GM15510 (cell line): ENCODE measurements around the gene CRIM1.

ENCODE experiments used
- POLR2A ChIP-seq: IDR thresholded peaks from 3 replicates; pipeline ENCODE4 v1.6.1; 2011; ENCODE audit warnings: borderline replicate concordance; ENCODE audit not compliant: insufficient read length; ENCODE audit errors: extremely low read depth

The CRIM1 gene

DNA sequence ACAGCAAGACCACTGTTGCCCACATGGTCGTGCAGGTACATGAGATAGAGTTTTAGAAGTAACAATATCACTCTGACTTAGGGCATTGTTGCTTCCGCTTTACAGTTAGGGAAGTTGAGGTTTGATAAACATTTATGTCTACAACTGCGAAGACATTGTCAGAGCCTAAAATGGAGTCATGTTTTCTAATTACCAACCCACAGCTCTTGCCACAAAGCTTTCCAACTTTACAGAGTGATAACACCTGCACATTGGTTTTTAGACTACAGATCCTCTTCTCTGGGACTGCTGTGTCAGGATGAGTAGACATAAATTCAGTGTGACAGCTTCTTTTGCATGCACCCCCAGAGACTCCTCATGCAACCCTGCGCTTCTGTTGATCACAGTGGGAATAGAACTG is 123.4 kb downstream of the CRIM1 start:
- TF ChIP-seq POLR2A: no peak

DNA sequence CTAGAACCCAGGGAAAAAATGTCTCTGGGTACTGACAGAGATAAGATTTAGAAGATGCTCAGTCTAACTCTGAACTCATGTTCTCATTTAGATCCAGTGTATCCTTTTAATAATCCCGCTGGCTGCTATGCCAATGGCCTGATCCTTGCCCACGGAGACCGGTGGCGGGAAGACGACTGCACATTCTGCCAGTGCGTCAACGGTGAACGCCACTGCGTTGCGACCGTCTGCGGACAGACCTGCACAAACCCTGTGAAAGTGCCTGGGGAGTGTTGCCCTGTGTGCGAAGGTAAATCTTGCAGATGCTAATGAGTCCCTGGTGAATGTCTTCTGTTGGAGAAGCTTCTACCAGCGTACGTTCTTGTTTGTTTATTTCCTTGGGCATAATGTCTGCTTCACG is 123.8 kb downstream of the CRIM1 start:
- TF ChIP-seq POLR2A: no peak

DNA sequence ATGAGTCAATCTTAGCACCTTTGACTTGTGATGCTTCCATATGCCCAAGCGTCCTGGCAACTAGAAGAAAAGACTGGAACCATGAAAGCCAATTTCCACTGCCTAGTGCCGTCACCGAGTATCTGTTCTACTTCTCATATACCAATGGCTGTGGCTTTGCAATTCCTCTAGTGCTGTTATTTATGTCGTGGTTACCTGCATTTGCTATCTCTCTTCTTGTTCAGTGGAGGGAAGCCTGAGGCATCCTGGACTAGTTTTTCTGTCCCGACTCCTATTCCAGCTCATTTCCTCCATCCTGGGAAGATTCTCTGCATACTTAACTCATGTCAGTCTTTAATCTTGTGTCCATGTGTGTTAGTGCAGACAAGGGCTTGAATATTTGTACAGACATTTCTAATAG is 124.5 kb downstream of the CRIM1 start:
- no peak for TF ChIP-seq POLR2A

- no peak for TF ChIP-seq POLR2A
Observed at GRCh38 chr2:36480636-36481035, 125.1 kb downstream of the CRIM1 start.

DNA sequence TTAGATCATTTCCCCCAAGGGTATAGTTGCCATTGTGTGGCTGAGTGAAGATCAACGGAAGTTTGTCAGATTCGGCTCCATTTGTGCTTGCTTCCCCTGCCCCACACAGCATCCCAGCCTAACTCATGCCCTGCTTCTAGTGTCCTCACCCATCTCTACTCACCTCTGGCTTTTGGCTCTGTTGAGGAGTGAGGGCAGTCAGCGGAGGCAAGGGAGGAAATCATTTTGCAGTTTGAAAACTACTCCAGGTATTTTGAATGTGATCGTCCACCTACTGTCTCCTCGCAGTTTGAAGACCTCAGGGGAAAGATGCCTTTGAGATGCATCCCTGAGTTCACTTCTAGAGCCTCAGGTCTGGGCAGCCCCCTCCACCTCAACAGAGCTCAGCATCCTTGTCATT is 126.1 kb downstream of the CRIM1 start:
- TF ChIP-seq POLR2A: no peak

DNA sequence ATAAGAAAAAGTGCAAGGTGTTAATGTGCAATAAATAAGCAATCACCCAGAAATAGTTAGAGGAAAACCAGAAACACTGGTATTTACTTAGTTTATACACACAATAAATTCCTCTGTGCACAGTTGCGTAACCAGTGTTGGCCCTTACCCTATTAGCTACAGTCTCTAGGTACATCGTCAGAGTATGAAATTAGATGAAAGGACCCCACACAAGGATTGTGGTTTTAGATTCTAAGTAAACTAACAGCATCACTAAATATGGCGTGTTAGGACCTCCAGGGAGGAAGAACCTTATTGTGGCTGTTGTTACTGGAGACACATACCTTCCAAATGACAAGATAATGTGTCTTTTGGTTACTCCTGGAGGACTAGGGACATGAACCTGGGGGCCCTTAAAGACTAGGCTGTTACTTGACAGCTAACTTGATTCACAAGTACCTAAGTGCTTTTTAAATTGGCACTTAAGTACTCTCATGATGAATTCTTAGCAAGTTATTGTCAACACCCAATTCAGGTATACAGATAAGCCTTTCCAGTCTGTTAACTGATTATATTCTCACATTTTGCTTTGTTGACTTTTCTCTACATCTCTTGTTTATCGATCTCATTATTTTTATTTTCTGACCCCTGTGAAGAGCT is 127.1 kb downstream of the CRIM1 start:
- TF ChIP-seq POLR2A: no peak

DNA sequence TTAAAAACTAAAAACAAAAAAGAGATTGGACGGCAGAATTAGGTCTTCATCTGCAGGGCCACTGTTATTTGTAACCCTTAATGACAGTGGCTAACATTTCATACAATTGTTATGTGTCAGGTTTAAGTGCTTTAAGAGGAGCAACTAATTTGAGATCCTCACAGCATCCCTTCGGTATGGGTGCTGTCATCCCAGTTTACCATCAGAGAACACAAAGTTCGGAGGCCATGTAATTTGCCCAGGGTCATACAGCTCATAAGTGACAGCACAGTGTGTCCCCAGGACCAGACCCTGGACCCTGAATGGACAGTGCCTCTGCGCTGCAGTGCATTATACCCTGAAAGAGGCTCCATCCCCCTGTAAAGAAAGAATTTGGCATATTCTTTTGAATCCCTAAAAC is 127.7 kb downstream of the CRIM1 start:
- TF ChIP-seq POLR2A: no peak

GRCh38 chr2:36484454-36484853 is 128.9 kb downstream of the CRIM1 start:
- TF ChIP-seq POLR2A: no peak

- no peak for TF ChIP-seq POLR2A
Observed at GRCh38 chr2:36485521-36485920, 129.9 kb downstream of the CRIM1 start.

DNA sequence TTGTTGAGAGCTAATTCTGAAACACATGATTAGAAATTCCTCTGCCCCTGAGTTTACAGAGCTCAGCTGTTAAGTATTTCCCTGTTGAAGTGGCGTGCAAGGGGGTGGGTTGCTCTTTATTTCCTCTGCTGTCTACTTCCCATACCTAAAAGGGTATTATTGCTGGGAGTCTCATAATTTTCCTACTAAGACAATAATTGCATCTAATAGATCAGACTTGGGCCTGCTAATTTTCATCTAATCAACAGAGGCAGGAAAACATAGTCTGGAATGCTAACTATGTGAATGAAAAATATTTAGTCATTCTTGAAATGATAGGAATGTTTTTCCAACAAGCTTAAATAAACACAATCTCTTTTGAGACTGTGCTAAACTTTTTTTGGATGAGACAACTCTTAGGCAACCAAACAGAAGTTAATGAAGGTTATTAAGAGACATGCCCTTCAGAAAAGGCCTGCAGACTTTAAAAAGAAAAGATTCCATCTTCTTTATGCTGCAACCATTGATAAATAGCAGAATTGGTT is 131.0 kb downstream of the CRIM1 start:
- no peak for TF ChIP-seq POLR2A

- no peak for TF ChIP-seq POLR2A
Observed at GRCh38 chr2:36487947-36488346, 132.4 kb downstream of the CRIM1 start.

DNA sequence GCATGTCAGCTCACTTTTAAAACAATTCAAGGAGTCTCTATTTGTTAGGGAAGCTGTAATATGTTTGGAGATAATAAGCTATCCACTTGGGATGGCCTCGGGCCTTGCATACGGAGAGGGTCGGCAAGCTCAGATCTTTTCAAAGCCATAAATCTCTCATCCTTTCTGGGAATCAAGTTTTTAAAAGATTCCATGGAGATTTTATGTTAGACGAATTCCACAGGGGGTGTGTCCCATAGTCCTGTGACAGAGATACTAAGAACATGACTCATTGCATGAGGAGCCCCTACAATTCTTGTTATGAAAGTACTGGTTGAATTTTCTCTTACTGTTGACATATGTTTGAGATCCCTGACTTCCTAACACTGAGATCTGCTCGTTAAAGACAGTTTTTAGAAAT is 133.7 kb downstream of the CRIM1 start:
- no peak for TF ChIP-seq POLR2A

- TF ChIP-seq POLR2A: no peak
Observed at GRCh38 chr2:36490749-36491148, 135.2 kb downstream of the CRIM1 start.

DNA sequence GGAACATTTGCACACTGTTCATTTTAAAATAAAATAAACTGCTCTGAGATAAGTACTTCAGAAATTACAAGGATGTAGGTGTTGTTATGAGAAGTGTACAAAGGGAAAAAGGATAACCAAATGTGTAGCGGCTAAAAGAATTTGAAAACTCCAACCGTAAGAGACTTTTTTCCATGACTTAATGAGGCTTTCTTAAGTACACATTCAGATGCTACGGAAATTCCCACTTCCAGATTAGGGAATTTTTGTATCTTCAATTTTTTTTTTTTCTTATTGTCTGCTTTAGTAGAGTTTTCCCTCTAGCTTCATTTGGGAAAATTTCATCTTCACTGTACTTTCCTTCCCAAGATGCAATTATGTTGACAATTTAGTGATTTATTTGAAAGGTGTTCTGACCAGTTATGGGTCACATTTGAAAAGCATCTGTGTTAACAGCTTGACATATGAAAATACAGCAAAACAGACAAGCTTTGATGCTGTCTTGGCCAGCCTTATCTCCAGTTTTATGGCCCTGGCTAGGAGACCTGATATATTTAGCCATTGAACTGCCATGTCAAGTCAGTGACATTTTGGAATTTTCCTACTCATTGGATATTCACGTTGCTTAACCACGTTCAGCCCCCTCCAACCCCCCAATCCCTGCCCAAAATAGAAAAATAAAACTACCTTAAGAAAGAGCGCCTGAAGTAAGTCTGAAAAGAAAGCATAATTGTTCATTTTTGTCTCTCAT is 136.8 kb downstream of the CRIM1 start:
- no peak for TF ChIP-seq POLR2A

DNA sequence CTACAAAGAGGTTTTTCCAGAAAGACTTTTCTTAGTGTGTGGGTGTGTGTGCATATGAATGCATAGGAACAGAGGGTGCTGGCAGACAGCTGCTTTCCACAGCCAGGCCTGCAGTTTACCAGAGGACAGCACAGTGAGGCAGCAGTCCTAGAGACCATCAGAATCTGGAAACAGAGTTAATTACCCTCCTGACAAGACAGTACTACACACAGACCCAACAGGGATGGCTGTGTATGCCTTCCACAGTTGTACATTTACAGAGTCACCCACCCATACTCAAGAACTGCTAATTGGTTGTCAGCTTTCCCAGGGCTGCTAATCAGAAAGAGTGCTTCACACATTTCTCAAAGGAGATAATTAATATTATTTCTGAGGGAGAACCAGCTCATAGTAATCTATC is 137.7 kb downstream of the CRIM1 start:
- no peak for TF ChIP-seq POLR2A

GRCh38 chr2:36497570-36498163 is 142.1 kb downstream of the CRIM1 start:
- TF ChIP-seq POLR2A: no peak
